NCI-H146 (cell line): ENCODE measurements around the gene TGFBR2.

Experiments
- DNase-seq: peaks from one replicate; lab custom pipeline; 2025; lab: John Stamatoyannopoulos, UW

The TGFBR2 gene

GRCh38 chr3:30602946-30603345 is 3.5 kb upstream of the TGFBR2 start:
- DNase-seq: peak; percentile 36

GRCh38 chr3:30604093-30604492 is 2.3 kb upstream of the TGFBR2 start:
- DNase-seq: no peak

GRCh38 chr3:30604558-30604957 is 1.8 kb upstream of the TGFBR2 start:
- no peak for DNase-seq

DNA sequence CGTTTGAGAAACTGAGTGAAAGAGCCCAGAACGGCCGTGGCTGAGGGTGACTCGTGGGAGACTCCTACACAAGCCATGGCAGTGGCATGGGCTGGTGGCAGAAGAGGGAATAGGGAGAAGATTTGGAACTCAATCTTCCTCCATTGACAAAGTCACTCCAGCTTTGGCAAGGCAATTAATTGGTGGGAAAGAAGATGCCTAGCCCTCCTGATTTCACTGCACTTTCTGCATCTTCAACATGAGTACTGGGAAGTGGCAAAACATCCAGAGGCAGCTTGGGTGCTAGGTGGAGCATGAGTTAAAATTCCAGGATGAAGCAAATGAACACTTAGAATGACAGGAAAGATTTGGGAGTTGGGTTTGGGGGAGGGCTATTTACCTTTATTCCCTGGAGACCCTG is 1.4 kb upstream of the TGFBR2 start:
- no peak for DNase-seq

DNA sequence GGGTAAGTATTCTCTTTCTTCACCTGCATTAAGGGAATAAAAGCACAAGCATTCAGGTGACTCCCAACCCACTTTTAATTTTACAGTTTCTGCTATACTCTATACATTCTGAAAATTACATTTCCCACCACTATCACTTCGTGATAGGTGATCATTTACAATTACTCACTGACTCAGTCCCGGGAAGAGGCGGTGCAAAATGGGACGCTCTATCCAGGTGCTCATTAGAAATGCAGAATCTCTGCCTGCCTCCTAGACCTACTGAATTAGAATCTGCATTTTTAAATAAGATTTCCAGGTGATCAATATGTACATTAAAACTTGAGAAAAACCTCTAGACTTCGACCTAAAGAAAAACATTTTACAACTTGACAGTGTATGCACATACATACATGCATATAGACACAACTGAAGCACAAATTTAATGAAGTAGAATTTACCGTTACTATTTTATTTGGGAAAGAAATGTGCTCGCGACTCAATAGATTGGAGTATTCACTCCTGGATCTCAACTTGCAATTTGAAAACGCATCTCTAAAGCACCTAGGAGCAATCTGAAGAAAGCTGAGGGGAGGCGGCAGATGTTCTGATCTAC is 598 bp upstream of the TGFBR2 start:
- no peak for DNase-seq

- DNase-seq: peak; percentile 30
Measured at GRCh38 chr3:30607032-30607833, 832 bp downstream of the TGFBR2 start.

DNA sequence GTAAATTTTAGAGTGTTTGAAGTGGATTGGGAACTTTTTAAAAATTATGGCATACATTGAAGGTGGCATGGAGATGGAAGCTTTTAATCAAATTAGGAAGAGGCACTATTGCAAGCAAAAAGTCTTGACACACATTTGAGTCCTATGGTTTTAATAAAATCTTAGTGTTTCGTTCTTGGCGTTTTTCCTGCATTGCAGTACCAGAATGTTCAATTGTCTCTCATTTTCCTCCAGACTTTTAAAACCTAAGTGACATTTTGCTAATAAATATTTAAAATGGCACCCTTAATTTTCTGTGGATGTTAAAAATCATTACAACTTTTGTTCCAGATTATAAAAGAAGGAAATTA is 2.2 kb downstream of the TGFBR2 start:
- DNase-seq: no peak

- no peak for DNase-seq
Measured at GRCh38 chr3:30609930-30610701, 3.7 kb downstream of the TGFBR2 start.

GRCh38 chr3:30610702-30611368 is 4.4 kb downstream of the TGFBR2 start:
- no peak for DNase-seq

DNA sequence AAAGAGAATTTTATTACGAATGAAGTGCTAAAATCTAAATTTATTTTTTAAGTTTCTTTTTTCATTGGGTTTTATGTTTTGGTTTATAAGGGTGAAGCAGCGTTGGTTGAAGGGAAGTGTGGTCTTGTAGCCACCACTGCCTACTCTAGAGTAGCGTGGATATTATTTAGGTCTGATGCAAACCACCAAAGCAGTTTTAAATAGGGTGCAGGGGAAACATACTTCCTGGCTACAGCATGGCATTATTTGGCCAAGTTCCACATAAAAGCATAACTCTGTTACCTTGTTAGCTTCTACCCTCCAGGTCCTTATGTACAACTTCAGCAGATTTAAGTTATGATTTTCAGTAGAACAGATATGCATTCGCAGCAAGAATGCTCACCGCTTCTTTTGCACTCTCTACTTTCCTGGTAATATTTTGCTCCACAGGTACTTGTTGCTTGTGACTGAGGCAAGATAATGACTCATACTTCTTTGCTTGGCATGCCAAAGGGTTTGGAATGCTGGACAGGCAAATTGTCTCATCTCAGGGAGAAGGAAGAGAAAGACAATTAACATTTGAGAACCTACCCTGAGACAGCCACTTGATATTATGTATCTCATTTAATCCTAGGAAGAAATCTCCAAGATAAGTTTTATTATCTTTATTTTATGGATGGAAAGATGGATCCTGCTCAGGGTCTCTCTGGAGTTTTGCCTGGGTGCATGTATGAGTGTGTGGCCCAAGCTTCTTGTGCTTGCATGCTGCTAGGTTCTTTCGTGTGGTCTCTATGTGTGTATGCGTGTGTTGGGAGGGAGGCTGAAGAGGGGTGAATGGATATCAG is 5.4 kb downstream of the TGFBR2 start:
- no peak for DNase-seq

GRCh38 chr3:30612437-30613132 is 6.2 kb downstream of the TGFBR2 start:
- DNase-seq: no peak

DNA sequence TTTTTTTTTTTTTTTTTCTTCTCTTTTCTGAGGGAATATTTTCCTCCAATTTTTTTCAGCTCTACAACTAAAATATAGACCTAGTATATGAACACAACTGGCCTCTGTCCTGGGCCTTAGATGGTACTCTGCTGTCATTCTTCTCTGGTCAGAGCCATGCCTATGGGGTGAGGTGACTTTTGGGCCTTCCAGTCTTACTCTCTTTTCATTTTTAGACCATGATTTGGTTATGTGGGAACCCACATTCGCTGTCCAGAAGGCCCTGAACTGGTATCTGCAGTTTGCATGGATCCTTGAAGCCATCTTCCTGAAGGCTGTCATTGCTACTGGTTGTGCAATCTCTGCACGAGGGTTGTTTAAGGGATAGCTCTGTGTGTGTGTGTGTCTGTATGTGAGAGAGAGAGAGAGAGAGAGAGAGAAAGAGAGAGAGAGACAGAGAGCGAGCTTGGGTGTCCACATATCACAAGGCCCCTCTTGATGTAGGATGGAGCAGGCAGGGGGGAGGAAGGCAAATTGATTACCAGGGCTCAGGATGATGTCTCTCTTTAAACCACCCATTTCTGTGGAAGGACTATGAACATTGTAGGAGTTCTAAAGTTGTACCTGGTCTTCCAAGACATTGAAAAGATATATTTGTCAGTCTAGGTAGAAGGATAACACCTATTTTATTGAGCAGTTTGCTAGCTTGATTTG is 6.9 kb downstream of the TGFBR2 start:
- no peak for DNase-seq

GRCh38 chr3:30614373-30614772 is 8.0 kb downstream of the TGFBR2 start:
- no peak for DNase-seq

- no peak for DNase-seq
Measured at GRCh38 chr3:30614943-30615342, 8.5 kb downstream of the TGFBR2 start.

DNA sequence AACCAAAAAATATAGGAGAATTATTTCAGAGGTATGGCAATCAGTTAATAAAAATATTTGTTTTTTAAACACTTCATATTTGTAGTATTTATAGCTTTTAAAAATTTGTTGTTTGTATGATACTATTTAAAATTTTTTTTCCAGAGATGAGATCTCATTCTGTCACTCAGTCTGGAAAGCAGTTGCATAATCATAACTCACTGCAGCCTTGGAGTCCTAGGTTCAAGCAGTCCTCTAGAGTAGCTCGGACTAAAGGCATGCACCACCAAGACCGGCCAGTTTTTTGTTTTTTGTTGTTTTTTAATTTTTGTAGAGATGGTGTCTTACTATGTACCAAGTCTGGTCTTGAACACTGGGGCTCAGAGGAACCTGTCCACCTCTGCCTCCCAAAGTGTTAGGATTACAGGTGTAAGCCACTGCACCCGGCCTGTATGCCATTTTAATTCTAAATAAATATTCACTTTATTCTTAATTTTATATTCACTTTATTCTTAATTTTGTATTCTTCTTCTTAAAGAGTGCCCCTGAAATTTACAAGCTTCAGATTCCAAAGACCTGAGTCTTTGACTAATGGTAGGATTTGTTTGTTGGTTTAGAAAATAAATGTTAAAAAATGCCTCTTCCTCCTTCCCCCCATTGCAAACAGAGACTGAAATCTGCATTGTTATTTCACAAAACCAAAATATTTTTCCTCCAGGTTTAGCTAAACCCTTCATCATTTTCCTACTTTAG is 9.4 kb downstream of the TGFBR2 start:
- no peak for DNase-seq

- DNase-seq: no peak
Measured at GRCh38 chr3:30616347-30617027, 10.1 kb downstream of the TGFBR2 start.

- no peak for DNase-seq
Measured at GRCh38 chr3:30617069-30617468, 10.7 kb downstream of the TGFBR2 start.

DNA sequence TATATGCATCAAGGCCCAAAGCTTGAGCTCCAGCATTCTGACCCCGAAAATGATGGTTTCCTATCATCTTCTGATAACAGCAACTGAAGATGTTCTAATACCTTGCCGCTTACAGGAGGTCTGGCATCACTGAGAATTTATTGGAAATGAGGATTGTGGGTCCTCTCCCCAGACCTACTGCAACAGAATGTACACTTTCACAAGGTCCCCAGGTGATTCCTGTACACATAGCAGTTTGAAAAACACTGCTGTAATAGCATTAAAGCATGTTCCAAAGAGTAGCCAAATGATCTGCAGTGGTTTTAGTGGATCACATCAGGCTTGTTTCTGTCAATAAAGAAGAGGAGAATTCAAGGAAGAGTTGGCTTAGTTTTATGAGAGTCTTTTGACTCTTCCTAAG is 11.3 kb downstream of the TGFBR2 start:
- no peak for DNase-seq

DNA sequence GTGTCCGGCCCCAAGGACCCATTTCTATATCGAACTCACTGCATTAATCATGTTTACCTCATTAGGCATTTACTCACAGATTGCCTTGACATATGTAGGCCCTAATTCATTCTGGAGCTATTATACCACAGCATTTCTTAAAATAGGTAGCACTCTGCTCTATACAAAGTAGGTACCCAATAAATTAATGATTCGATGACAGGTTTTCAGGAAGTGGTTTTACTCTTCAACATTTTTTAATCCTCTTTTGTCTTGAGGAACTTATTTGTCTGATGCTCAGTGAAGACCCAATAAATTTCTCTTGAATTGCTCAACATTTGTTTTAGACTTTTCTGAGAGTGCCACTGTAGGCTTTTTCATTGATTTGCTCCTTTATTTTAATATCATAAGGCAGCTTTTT is 12.1 kb downstream of the TGFBR2 start:
- no peak for DNase-seq
